ENCODE data around the gene LCN10.

Gene LCN10

GRCh38 chr9:136735812-136736480 is 6.8 kb downstream of the LCN10 start:
- Histone ChIP-seq H3K4me1 (ENCODE audit: insufficient read depth, low read length) (no peaks in the 10 kb centered on the region), H3K79me2 (ENCODE audit: insufficient read depth, low read length) (no peaks in the 10 kb centered on the region), H3K27me3 (ENCODE audit: insufficient read depth, low read length, poor library complexity) (no peaks in the 10 kb centered on the region), H3K9ac (ENCODE audit: low read depth, low read length) (no peak overlapping the region), H3K36me3 (ENCODE audit: insufficient read depth, low read length) (no peaks in the 10 kb centered on the region), H3K9me3 (ENCODE audit: insufficient read depth, low read length, severe bottlenecking) (no peaks in the 10 kb centered on the region), H4K20me1 (ENCODE audit: insufficient read depth, low read length) (no peaks in the 10 kb centered on the region), H3K4me3 (ENCODE audit: low read depth in 1 of 2, low read length in 2 of 2) (no peak overlapping the region), H2AFZ (ENCODE audit: low read depth, low read length) (no peak overlapping the region), H3K27ac (ENCODE audit: low read length) (no peak overlapping the region), H3K4me2 (ENCODE audit: insufficient read depth, low read length) (no peak overlapping the region)
- ATAC-seq (ENCODE audit: insufficient read depth, low read depth) (no peak), DNase-seq (no peak)
- no peak for TF ChIP-seq EZH2 (IDR thresholded peaks at IDR 0.05; ENCODE audit: borderline replicate concordance, low read depth, low read length, severe bottlenecking)
- no peak for TF ChIP-seq CTCF (IDR thresholded peaks at IDR 0.05; ENCODE audit: borderline replicate concordance, extremely low read depth, low read length, poor library complexity, severe bottlenecking)

- Histone ChIP-seq H3K27ac (ENCODE audit: low read length) (no peak overlapping the region), H3K4me2 (ENCODE audit: insufficient read depth, low read length) (no peak overlapping the region), H2AFZ (ENCODE audit: low read depth, low read length) (no peak overlapping the region), H3K9me3 (ENCODE audit: insufficient read depth, low read length, severe bottlenecking) (no peaks in the 10 kb centered on the region), H3K4me3 (ENCODE audit: low read depth in 1 of 2, low read length in 2 of 2) (no peak overlapping the region), H4K20me1 (ENCODE audit: insufficient read depth, low read length) (no peaks in the 10 kb centered on the region), H3K79me2 (ENCODE audit: insufficient read depth, low read length) (no peaks in the 10 kb centered on the region), H3K36me3 (ENCODE audit: insufficient read depth, low read length) (no peaks in the 10 kb centered on the region), H3K27me3 (ENCODE audit: insufficient read depth, low read length, poor library complexity) (no peaks in the 10 kb centered on the region), H3K4me1 (ENCODE audit: insufficient read depth, low read length) (no peaks in the 10 kb centered on the region), H3K9ac (ENCODE audit: low read depth, low read length) (no peak overlapping the region)
- ATAC-seq (ENCODE audit: insufficient read depth, low read depth) (no peak), DNase-seq (no peak)
- no peak for TF ChIP-seq EZH2 (IDR thresholded peaks at IDR 0.05; ENCODE audit: borderline replicate concordance, low read depth, low read length, severe bottlenecking)
- no peak for TF ChIP-seq CTCF (IDR thresholded peaks at IDR 0.05; ENCODE audit: borderline replicate concordance, extremely low read depth, low read length, poor library complexity, severe bottlenecking)
Observed at GRCh38 chr9:136734837-136735496, 7.8 kb downstream of the LCN10 start.

GRCh38 chr9:136733611-136734010 is 9.1 kb downstream of the LCN10 start:
- Histone ChIP-seq H3K27ac (ENCODE audit: low read length) (no peak overlapping the region), H3K4me3 (ENCODE audit: low read depth in 1 of 2, low read length in 2 of 2) (no peak overlapping the region)

More at GRCh38 chr9:136733611-136734010, 9.1 kb downstream of the LCN10 start:
- H3K79me2 ChIP-seq (ENCODE audit: insufficient read depth, low read length), result no peaks in the 10 kb centered on the region
- no peaks in the 10 kb centered on the region for H4K20me1 ChIP-seq (ENCODE audit: insufficient read depth, low read length)
- H3K9ac ChIP-seq (ENCODE audit: low read depth, low read length), result no peak overlapping the region
- H2AFZ ChIP-seq (ENCODE audit: low read depth, low read length), result no peak overlapping the region
- H3K27me3 ChIP-seq (ENCODE audit: insufficient read depth, low read length, poor library complexity), result no peaks in the 10 kb centered on the region
- ATAC-seq (ENCODE audit: insufficient read depth, low read depth) (no peak), DNase-seq (no peak)
- peaks cover 8% of the 10 kb centered on the region for H3K4me1 ChIP-seq (ENCODE audit: insufficient read depth, low read length)
- no peak overlapping the region for H3K4me2 ChIP-seq (ENCODE audit: insufficient read depth, low read length)
- no peaks in the 10 kb centered on the region for H3K36me3 ChIP-seq (ENCODE audit: insufficient read depth, low read length)
- no peak for TF ChIP-seq EZH2 (IDR thresholded peaks at IDR 0.05; ENCODE audit: borderline replicate concordance, low read depth, low read length, severe bottlenecking)
- no peak for TF ChIP-seq CTCF (IDR thresholded peaks at IDR 0.05; ENCODE audit: borderline replicate concordance, extremely low read depth, low read length, poor library complexity, severe bottlenecking)
- no peaks in the 10 kb centered on the region for H3K9me3 ChIP-seq (ENCODE audit: insufficient read depth, low read length, severe bottlenecking)

Data from DND-41 (cell line).